ENCODE results near the gene BLOC1S3.

The BLOC1S3 gene

DNA sequence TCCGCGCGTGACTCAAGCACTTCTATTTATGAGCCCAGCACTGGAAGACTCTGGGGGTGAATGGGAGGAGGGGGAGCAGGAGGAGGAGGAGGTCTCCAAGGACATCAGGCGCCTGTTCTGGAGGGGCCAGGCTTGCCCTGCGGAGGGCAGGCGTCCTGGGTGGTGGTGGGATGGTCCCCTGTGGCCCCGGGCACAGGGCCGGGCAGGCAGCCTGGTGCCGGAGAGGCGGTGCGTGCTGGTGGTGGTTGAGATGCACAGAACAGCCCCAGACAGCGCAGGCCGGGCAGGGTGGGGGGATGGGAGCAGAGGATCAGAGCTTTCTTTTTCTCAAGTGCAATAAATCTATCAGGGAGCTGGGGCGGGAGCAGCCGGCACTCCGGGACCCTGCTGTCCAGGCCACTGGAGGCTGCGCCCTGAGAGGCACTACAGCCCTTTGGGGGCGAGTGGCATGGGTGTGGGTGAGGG lies 31.8 kb upstream of the BLOC1S3 start:
- DNase-seq (ENCODE audit: low read depth), result no peak

GRCh38 chr19:45147835-45148676 lies 30.5 kb upstream of the BLOC1S3 start:
- no peak for DNase-seq (ENCODE audit: low read depth)

DNA sequence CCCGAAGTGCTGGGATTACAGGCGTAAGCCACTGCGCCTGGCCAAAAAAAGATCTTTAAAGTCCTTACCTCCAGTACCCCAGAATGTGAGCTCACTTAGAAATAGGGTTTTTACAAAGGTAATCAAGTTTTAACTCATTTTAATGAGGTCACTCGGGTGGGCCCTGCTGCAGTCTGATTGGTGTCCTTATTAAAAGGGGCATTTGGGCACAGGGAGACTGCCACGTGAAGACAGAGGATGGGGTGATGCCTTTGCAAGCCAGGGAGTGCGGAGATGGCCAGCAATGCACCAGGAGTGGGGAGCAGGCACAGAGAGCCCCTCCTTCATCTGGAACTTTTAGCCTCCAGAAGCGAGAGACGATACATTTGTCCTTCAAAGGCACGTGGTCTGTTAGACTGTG lies 29.5 kb upstream of the BLOC1S3 start:
- DNase-seq (ENCODE audit: low read depth), result no peak

- DNase-seq (ENCODE audit: low read depth), result no peak
Observed at GRCh38 chr19:45150180-45150579, 28.4 kb upstream of the BLOC1S3 start.

GRCh38 chr19:45150751-45151281 lies 27.8 kb upstream of the BLOC1S3 start:
- DNase-seq (ENCODE audit: low read depth), result no peak

- no peak for DNase-seq (ENCODE audit: low read depth)
Observed at GRCh38 chr19:45151320-45151719, 27.3 kb upstream of the BLOC1S3 start.

- no peak for DNase-seq (ENCODE audit: low read depth)
Observed at GRCh38 chr19:45151821-45152503, 26.6 kb upstream of the BLOC1S3 start.

DNA sequence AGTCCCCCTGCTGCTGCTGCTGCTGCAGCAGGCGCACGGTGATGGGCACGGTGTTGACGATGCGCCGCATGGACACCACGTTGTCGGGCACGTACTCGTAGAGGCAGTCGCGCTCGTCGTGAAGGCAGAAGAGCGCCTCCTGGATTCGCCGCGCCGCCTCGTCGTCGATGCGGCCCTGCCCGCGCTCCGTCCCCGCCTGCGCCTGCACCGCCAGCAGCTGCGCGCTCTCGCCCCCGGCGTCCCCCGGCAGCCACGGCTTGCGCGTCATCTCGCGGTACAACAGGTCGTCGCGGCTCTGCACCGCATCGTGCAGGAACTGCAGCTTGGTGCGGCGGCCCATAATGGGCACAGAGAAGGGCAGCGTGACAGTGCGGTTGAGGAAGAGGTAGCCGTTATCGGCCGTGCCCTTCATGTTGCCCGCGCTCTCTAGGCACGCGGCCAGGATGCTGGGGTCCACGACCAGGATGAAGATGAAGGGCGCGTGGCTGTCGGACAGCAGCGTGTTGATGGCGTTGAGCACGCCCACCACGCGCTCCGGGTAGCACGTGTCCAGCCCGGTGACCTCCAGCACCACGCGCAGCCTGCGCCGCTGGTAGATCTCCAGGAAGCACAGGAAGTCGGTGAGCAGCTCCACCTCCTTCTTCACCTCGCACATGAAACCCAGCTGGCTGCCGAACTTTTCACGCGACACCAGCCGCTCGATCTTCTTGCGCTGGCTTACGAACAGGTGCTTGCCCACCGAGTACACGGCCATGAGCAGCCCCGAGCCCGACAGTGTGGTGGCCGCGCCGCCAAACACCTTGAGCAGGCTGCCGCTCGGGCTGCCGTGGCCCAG lies 25.9 kb upstream of the BLOC1S3 start:
- DNase-seq (ENCODE audit: low read depth), result peak; percentile 18

GRCh38 chr19:45153339-45154063 lies 25.1 kb upstream of the BLOC1S3 start:
- peak; percentile 11 for DNase-seq (ENCODE audit: low read depth)

DNA sequence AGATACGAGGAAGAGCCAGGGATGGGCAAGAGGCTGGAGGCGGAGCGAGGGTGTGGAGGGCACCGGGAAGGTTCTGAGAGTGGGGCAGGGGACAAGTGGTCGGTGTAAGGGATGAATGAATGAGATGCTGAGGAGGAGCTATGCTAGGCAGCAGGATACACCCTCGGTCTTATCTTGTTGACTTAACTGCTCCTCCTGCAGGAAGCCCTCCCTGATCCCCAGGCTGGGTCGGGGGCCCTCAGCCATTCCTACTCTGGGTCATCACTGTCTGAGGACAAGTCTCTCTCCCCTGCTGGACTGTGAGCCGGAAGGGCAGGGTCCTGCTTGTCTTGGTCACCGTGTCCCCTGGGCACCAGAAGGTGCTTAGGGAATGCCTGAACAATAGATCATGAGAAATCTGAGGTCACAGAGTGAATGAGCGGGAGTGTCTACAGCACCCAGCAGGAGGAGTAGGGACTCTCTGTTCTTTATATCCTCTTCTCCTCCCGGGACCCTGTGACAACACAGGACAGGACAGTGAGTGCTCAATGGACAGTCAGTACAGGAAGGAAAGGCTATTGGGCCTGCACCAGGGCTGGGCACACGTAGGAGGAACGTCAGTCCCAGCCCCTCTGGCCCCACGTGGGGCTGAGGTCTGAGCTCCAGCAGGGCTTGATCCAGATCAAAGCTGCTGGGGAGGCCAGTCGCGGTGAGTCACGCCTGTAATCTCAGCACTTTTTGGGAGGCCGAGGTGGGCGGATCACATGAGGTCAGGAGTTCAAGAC lies 24.3 kb upstream of the BLOC1S3 start:
- DNase-seq (ENCODE audit: low read depth), result no peak

- DNase-seq (ENCODE audit: low read depth), result no peak
Observed at GRCh38 chr19:45156011-45156630, 22.5 kb upstream of the BLOC1S3 start.

DNA sequence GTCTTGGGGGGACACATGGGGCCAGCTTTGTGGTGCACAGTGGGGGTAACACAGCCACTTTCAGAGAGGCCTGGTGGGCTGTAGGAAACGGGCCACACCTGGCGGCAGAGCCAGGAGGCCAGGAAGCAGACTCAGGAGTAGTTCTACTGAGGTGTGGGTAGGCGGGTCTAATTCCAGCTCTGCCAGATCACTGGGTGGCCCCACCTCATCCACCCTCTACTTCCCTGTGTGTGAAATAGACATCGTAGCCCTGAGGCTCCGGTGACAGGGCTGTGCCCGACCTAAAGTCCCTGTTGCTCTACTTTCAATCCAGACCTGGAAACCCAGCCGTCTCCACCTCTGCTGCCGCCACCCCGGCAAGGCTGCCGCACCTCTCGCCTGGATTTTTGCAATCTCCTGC lies 21.8 kb upstream of the BLOC1S3 start:
- no peak for DNase-seq (ENCODE audit: low read depth)

- no peak for DNase-seq (ENCODE audit: low read depth)
Observed at GRCh38 chr19:45158503-45159209, 19.9 kb upstream of the BLOC1S3 start.

GRCh38 chr19:45159210-45159970 lies 19.2 kb upstream of the BLOC1S3 start:
- DNase-seq (ENCODE audit: low read depth), result no peak

GRCh38 chr19:45159971-45160324 lies 18.6 kb upstream of the BLOC1S3 start:
- DNase-seq (ENCODE audit: low read depth), result no peak

DNA sequence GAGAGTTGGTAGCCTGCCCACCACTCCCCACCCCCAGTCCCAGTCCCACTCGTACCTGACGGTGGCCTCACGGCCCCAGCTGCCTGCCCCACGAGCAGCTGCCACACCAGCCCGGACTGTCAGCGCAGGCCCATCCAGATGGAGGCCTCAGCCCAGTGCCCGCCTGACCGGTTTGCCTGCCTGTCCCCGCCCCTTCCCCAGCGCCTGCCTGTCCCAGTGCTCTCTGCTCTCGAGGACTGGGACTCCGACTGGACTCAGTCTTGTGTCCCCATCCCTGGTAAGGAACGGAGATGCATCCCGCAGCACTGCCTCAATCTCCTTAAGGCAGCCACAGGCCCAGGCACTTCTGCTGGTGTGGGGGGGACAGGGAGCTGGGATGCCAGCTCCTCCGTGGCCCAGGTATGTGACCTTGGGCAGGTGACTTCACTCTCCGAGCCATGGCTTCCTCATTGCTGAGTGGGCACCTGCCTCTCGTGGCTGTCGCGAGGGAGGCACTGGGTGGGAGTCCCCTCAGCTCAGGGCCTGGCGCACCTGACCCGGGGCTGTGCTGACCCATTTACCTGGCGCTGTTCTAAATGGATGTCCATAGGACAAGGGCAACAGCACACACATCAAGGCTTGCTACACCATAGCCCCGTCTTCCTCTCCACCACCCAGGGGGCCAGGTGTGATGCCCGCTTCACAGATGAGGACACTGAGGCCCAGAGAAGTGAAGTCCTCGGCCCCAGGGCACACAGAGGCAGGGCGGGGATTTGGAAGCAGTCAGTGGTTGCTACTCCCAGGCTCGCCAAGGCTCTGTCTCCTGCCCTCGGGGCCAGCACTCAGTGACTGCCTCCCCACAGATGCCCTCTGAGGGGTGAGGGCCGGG lies 17.5 kb upstream of the BLOC1S3 start, which contains the start of gene NKPD1:
TSS of gene NKPD1 (minus strand) at position 113 of the 868 bp plus-strand sequence. CDS start 832 bp downstream, outside the sequence.
- no peak for DNase-seq (ENCODE audit: low read depth)

- DNase-seq (ENCODE audit: low read depth), result no peak
Observed at GRCh38 chr19:45161738-45162607, 16.6 kb upstream of the BLOC1S3 start.
